HEK293 (cell line): Measurements from ENCODE around the gene RELB.

Source experiments
- CTCF ChIA-PET: fragments of 350-600 bp; formaldehyde crosslinking; extraction: SDS; loops from one replicate; lab custom pipeline; 2021; ENCODE audit warnings: antibody characterized with exemption; lab: Yijun Ruan, JAX
- POLR2A ChIA-PET: fragments of 300-600 bp; formaldehyde crosslinking; extraction: SDS; loops from one replicate; lab custom pipeline; 2020; ENCODE audit warnings: antibody characterized with exemption, inconsistent platforms; lab: Yijun Ruan, JAX
- H3K27ac ChIP-seq: fragments of 200-500 bp; sonication (Bioruptor generic); 2 replicates; pipeline ENCODE4 v1.5.1; 2014; ENCODE audit warnings: low read depth, low read length, control low read depth, inconsistent platforms; ENCODE audit errors: extremely low read depth
- H3K36me3 ChIP-seq, 2 experiments: fragments of 200-500 bp in 1 of 2; sonication (Bioruptor generic) in 1 of 2; 1 replicate in 1 of 2; 2 replicates in 1 of 2; pipeline ENCODE4 v1.5.1; 2014 to 2017; ENCODE audit warnings: inconsistent platforms in 2 of 2, low read length in 2 of 2; ENCODE audit not compliant: control insufficient read depth in 2 of 2, insufficient read depth in 1 of 2
- H3K4me1 ChIP-seq: fragments of 200-500 bp; sonication (Bioruptor generic); 2 replicates; pipeline ENCODE4 v1.5.1; 2014; ENCODE audit warnings: mild to moderate bottlenecking, low read length, inconsistent platforms; ENCODE audit not compliant: control insufficient read depth, insufficient read depth
- H3K4me3 ChIP-seq: 2 replicates; pipeline ENCODE4 v1.5.1; 2011; ENCODE audit warnings: low read depth, mild to moderate bottlenecking, control low read depth, low read length, moderate library complexity
- H3K9me3 ChIP-seq: fragments of 200-500 bp; sonication (Bioruptor generic); 2 replicates; pipeline ENCODE4 v1.5.1; 2014; ENCODE audit warnings: low read depth, low read length, inconsistent platforms; ENCODE audit not compliant: control insufficient read depth, insufficient read depth
- GLIS1 ChIP-seq: fragments of 450-650 bp; formaldehyde crosslinking; IDR thresholded peaks from 2 replicates; pipeline ENCODE4 v1.5.1; 2016; ENCODE audit warnings: missing biosample characterization, missing genetic modification characterization
- GLIS2 ChIP-seq: fragments of 450-650 bp; formaldehyde crosslinking; IDR thresholded peaks from 2 replicates; pipeline ENCODE4 v1.5.1; 2016; ENCODE audit warnings: missing biosample characterization, missing genetic modification characterization
- KLF1 ChIP-seq: fragments of 450-650 bp; formaldehyde crosslinking; IDR thresholded peaks from 2 replicates; pipeline ENCODE4 v1.5.1; 2016; ENCODE audit warnings: missing biosample characterization, missing genetic modification characterization
- MYNN ChIP-seq: fragments of 450-650 bp; formaldehyde crosslinking; IDR thresholded peaks from 2 replicates; pipeline ENCODE4 v1.5.1; 2016; ENCODE audit warnings: missing biosample characterization, missing genetic modification characterization, borderline replicate concordance
- PRDM1 ChIP-seq: fragments of 450-650 bp; formaldehyde crosslinking; IDR thresholded peaks from 2 replicates; pipeline ENCODE4; 2016; ENCODE audit warnings: missing biosample characterization, missing genetic modification characterization
- SALL2 ChIP-seq: fragments of 450-650 bp; formaldehyde crosslinking; IDR thresholded peaks from 2 replicates; pipeline ENCODE4 v1.5.0; 2017; ENCODE audit warnings: missing biosample characterization, mild to moderate bottlenecking, missing genetic modification characterization, borderline replicate concordance
- ZBTB21 ChIP-seq: fragments of 450-650 bp; formaldehyde crosslinking; IDR thresholded peaks from 2 replicates; pipeline ENCODE4 v1.5.1; 2017; ENCODE audit warnings: missing biosample characterization, missing genetic modification characterization
- ZFP69B ChIP-seq: fragments of 450-650 bp; formaldehyde crosslinking; IDR thresholded peaks from 2 replicates; pipeline ENCODE4 v1.5.1; 2016; ENCODE audit warnings: missing biosample characterization, missing genetic modification characterization
- ZNF202 ChIP-seq: fragments of 450-650 bp; formaldehyde crosslinking; IDR thresholded peaks from 2 replicates; pipeline ENCODE4 v1.5.1; 2016; ENCODE audit warnings: missing biosample characterization, missing genetic modification characterization, borderline replicate concordance
- ZNF211 ChIP-seq: fragments of 450-650 bp; formaldehyde crosslinking; IDR thresholded peaks from 2 replicates; pipeline ENCODE4 v1.5.1; 2016; ENCODE audit warnings: low read depth, missing biosample characterization, missing genetic modification characterization
- ZNF366 ChIP-seq: fragments of 450-650 bp; formaldehyde crosslinking; conservative IDR thresholded peaks from 2 replicates; pipeline ENCODE4 v1.5.1; 2016; ENCODE audit warnings: missing biosample characterization, missing genetic modification characterization
- ZNF426 ChIP-seq: fragments of 450-650 bp; formaldehyde crosslinking; IDR thresholded peaks from 2 replicates; pipeline ENCODE4 v1.5.1; 2017; ENCODE audit warnings: missing biosample characterization, missing genetic modification characterization, mild to moderate bottlenecking, inconsistent platforms, moderate library complexity
- ZNF433 ChIP-seq: fragments of 450-650 bp; formaldehyde crosslinking; IDR thresholded peaks from 2 replicates; pipeline ENCODE4 v1.5.1; 2016; ENCODE audit warnings: missing biosample characterization, missing genetic modification characterization, low read depth
- ZNF555 ChIP-seq: fragments of 450-650 bp; formaldehyde crosslinking; conservative IDR thresholded peaks from 2 replicates; pipeline ENCODE4 v1.5.1; 2017; ENCODE audit warnings: missing biosample characterization, mild to moderate bottlenecking, missing genetic modification characterization, inconsistent platforms
- ZNF560 ChIP-seq: fragments of 450-650 bp; formaldehyde crosslinking; IDR thresholded peaks from 2 replicates; pipeline ENCODE4 v1.5.1; 2017; ENCODE audit warnings: missing biosample characterization, missing genetic modification characterization, borderline replicate concordance
- ZNF747 ChIP-seq: fragments of 450-650 bp; formaldehyde crosslinking; IDR thresholded peaks from 2 replicates; pipeline ENCODE4 v1.5.1; 2016; ENCODE audit warnings: missing biosample characterization, missing genetic modification characterization
- TF ChIP-seq, protein P1 (sequence below): fragments of 450-650 bp; formaldehyde crosslinking; IDR thresholded peaks from 2 replicates; pipeline ENCODE4 v1.5.1; 2016; ENCODE audit warnings: missing biosample characterization, missing genetic modification characterization
- TF ChIP-seq, protein P2 (sequence below): fragments of 450-650 bp; formaldehyde crosslinking; optimal IDR thresholded peaks from 2 replicates; pipeline ENCODE3; 2016; ENCODE audit warnings: missing biosample characterization, mild to moderate bottlenecking, missing genetic modification characterization
- TF ChIP-seq, protein P3 (sequence below): fragments of 450-650 bp; formaldehyde crosslinking; IDR thresholded peaks from 2 replicates; pipeline ENCODE4 v1.5.1; 2016; ENCODE audit warnings: missing biosample characterization, missing genetic modification characterization
- TF ChIP-seq, protein P4 (sequence below): fragments of 450-650 bp; formaldehyde crosslinking; IDR thresholded peaks from 2 replicates; pipeline ENCODE4 v1.5.1; 2017; ENCODE audit warnings: missing biosample characterization, missing genetic modification characterization
- TF ChIP-seq, protein P5 (sequence below): fragments of 450-650 bp; formaldehyde crosslinking; IDR thresholded peaks from 2 replicates; pipeline ENCODE4 v1.5.1; 2016; ENCODE audit warnings: missing biosample characterization, missing genetic modification characterization, low read depth
- TF ChIP-seq, protein P6 (sequence below): fragments of 450-650 bp; formaldehyde crosslinking; IDR thresholded peaks from 2 replicates; pipeline ENCODE4 v1.5.1; 2016; ENCODE audit warnings: missing biosample characterization, missing genetic modification characterization
- TF ChIP-seq, protein P7 (sequence below): fragments of 450-650 bp; formaldehyde crosslinking; IDR thresholded peaks from 2 replicates; pipeline ENCODE4 v1.5.1; 2016; ENCODE audit warnings: missing biosample characterization, missing genetic modification characterization

RELB gene

DNA sequence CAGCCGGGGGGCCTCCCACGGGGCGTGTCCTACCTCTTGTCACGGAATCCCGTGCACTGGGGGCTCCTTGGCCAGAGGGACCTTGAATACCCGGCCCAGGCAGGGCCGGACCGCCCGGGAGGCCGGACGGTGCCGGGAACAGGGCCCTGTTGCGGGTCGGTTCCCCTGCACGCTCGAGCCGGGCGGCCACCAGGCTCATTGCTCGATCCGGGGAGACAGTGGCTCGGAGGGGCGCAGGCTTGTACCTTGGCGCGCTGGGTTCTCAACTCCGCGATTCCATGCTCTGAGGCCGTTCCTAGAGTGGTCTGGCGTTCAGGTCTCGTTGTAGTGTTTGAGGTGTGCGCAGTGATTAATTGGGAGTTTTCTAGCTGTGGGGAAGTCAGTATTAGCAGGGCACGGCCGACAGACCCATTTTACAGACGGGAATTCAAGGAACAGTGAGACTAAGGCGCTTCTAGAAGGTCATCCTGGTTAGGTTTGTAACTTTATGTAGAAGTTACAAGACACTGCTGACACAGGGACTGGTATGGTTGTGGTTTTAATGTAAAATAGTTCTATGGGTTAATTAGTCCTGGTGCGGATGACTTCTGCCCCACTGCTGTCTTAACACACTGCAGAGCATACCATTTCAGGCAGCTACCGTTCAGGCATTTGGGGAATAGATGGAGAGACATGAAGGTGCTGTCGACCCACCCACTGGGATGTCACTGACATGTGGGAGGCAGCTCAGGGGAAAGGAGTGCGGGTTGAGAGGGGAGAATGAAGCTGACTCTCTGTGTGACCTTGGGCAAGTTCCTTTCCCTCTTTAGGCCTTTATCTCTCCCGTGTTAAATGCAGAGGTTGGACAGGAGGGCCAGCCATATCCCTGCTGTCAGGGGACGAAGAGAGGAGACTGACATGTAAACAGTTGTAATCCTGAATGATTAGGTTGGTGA lies 45.5 kb upstream of the RELB start (continued):
- TF ChIP-seq, protein P1, sequence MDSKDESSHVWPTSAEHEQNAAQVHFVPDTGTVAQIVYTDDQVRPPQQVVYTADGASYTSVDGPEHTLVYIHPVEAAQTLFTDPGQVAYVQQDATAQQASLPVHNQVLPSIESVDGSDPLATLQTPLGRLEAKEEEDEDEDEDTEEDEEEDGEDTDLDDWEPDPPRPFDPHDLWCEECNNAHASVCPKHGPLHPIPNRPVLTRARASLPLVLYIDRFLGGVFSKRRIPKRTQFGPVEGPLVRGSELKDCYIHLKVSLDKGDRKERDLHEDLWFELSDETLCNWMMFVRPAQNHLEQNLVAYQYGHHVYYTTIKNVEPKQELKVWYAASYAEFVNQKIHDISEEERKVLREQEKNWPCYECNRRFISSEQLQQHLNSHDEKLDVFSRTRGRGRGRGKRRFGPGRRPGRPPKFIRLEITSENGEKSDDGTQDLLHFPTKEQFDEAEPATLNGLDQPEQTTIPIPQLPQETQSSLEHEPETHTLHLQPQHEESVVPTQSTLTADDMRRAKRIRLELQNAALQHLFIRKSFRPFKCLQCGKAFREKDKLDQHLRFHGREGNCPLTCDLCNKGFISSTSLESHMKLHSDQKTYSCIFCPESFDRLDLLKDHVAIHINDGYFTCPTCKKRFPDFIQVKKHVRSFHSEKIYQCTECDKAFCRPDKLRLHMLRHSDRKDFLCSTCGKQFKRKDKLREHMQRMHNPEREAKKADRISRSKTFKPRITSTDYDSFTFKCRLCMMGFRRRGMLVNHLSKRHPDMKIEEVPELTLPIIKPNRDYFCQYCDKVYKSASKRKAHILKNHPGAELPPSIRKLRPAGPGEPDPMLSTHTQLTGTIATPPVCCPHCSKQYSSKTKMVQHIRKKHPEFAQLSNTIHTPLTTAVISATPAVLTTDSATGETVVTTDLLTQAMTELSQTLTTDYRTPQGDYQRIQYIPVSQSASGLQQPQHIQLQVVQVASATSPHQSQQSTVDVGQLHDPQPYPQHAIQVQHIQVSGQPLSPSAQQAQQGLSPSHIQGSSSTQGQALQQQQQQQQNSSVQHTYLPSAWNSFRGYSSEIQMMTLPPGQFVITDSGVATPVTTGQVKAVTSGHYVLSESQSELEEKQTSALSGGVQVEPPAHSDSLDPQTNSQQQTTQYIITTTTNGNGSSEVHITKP = peak; percentile 33
- no peak for TF ChIP-seq ZNF433
- no peak for TF ChIP-seq ZNF202 (tag by site-specific recombination)
- no peak for TF ChIP-seq SALL2 (tag by site-specific recombination)
- TF ChIP-seq, protein P2, sequence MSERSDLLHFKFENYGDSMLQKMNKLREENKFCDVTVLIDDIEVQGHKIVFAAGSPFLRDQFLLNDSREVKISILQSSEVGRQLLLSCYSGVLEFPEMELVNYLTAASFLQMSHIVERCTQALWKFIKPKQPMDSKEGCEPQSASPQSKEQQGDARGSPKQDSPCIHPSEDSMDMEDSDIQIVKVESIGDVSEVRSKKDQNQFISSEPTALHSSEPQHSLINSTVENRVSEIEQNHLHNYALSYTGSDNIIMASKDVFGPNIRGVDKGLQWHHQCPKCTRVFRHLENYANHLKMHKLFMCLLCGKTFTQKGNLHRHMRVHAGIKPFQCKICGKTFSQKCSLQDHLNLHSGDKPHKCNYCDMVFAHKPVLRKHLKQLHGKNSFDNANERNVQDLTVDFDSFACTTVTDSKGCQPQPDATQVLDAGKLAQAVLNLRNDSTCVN (tag by site-specific recombination) = peak; percentile 5
- no peak for TF ChIP-seq ZNF366 (tag by site-specific recombination)
- peak; percentile 61; the same call in 1 of the 2 replicates for TF ChIP-seq GLIS2 (tag by site-specific recombination)
- TF ChIP-seq PRDM1 (tag by site-specific recombination) = peak; percentile 63; the same call in 1 of the 2 replicates
- no peak for TF ChIP-seq ZNF211 (tag by site-specific recombination)
- no peak for TF ChIP-seq ZFP69B (tag by site-specific recombination)
- TF ChIP-seq, protein P3, sequence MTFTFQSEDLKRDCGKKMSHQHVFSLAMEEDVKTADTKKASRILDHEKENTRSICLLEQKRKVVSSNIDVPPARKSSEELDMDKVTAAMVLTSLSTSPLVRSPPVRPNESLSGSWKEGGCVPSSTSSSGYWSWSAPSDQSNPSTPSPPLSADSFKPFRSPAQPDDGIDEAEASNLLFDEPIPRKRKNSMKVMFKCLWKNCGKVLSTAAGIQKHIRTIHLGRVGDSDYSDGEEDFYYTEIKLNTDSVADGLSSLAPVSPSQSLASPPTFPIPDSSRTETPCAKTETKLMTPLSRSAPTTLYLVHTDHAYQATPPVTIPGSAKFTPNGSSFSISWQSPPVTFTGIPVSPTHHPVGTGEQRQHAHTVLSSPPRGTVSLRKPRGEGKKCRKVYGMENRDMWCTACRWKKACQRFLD = no peak
- peak; percentile 70 for TF ChIP-seq GLIS1 (tag by site-specific recombination)
- TF ChIP-seq KLF1 (tag by site-specific recombination) = no peak
- TF ChIP-seq ZNF560 (tag by site-specific recombination) = no peak

DNA sequence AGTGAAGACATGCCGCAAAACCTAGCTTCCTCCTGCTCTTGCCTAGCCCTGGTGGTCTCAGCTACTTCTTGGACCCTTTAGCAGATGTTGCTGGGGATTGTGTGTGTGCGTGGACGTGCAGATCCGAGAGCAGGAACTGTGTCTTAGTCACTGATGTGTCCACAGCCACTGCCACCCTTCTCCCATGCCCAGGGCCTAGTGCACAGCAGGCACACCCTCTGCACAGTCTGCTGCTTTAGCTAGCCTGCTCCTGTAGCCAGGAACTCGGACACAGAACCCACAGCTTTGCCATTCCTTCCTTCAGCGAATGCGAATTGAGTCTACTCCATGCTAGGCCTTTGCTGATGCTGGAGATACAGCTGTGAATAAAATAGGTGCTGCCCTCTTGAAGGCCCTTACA lies 43.7 kb upstream of the RELB start:
- Histone ChIP-seq H3K36me3 (peaks cover 20 to 45% of the 10 kb centered on the region in 2 experiments), H3K27ac (no peak overlapping the region), H3K9me3 (no peaks in the 10 kb centered on the region), H3K4me1 (peaks cover 13% of the 10 kb centered on the region), H3K4me3 (no peak overlapping the region)
- ChIA-PET CTCF (interaction anchor here (0.5 to 1.0 kb wide), 2 partner anchors 60 to 102 kb away, joined by 3 read pairs; no protein-coding TSS in a partner anchor), POLR2A (interaction anchor here (0.5 to 1.5 kb wide), 3 partner anchors 44 to 520 kb away, joined by 4 to 7 read pairs (median 5); partner anchors contain the start of gene CLASRP)
- no peak for TF ChIP-seq ZNF747 (tag by site-specific recombination)
- TF ChIP-seq ZNF426 (tag by site-specific recombination) = no peak
- TF ChIP-seq ZBTB21 (tag by site-specific recombination) = no peak
- TF ChIP-seq, protein P4, sequence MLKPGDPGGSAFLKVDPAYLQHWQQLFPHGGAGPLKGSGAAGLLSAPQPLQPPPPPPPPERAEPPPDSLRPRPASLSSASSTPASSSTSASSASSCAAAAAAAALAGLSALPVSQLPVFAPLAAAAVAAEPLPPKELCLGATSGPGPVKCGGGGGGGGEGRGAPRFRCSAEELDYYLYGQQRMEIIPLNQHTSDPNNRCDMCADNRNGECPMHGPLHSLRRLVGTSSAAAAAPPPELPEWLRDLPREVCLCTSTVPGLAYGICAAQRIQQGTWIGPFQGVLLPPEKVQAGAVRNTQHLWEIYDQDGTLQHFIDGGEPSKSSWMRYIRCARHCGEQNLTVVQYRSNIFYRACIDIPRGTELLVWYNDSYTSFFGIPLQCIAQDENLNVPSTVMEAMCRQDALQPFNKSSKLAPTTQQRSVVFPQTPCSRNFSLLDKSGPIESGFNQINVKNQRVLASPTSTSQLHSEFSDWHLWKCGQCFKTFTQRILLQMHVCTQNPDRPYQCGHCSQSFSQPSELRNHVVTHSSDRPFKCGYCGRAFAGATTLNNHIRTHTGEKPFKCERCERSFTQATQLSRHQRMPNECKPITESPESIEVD (tag by site-specific recombination) = no peak
- TF ChIP-seq, protein P5, sequence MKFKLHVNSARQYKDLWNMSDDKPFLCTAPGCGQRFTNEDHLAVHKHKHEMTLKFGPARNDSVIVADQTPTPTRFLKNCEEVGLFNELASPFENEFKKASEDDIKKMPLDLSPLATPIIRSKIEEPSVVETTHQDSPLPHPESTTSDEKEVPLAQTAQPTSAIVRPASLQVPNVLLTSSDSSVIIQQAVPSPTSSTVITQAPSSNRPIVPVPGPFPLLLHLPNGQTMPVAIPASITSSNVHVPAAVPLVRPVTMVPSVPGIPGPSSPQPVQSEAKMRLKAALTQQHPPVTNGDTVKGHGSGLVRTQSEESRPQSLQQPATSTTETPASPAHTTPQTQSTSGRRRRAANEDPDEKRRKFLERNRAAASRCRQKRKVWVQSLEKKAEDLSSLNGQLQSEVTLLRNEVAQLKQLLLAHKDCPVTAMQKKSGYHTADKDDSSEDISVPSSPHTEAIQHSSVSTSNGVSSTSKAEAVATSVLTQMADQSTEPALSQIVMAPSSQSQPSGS (tag by site-specific recombination) = no peak
- TF ChIP-seq, protein P6, sequence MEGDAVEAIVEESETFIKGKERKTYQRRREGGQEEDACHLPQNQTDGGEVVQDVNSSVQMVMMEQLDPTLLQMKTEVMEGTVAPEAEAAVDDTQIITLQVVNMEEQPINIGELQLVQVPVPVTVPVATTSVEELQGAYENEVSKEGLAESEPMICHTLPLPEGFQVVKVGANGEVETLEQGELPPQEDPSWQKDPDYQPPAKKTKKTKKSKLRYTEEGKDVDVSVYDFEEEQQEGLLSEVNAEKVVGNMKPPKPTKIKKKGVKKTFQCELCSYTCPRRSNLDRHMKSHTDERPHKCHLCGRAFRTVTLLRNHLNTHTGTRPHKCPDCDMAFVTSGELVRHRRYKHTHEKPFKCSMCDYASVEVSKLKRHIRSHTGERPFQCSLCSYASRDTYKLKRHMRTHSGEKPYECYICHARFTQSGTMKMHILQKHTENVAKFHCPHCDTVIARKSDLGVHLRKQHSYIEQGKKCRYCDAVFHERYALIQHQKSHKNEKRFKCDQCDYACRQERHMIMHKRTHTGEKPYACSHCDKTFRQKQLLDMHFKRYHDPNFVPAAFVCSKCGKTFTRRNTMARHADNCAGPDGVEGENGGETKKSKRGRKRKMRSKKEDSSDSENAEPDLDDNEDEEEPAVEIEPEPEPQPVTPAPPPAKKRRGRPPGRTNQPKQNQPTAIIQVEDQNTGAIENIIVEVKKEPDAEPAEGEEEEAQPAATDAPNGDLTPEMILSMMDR (tag by site-specific recombination) = no peak
- TF ChIP-seq ZNF555 (tag by site-specific recombination) = no peak
- TF ChIP-seq, protein P7, sequence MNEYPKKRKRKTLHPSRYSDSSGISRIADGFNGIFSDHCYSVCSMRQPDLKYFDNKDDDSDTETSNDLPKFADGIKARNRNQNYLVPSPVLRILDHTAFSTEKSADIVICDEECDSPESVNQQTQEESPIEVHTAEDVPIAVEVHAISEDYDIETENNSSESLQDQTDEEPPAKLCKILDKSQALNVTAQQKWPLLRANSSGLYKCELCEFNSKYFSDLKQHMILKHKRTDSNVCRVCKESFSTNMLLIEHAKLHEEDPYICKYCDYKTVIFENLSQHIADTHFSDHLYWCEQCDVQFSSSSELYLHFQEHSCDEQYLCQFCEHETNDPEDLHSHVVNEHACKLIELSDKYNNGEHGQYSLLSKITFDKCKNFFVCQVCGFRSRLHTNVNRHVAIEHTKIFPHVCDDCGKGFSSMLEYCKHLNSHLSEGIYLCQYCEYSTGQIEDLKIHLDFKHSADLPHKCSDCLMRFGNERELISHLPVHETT (tag by site-specific recombination) = no peak
- TF ChIP-seq MYNN (tag by site-specific recombination) = no peak
